Dedifferentiated amniotic fluid mesenchymal stem cell (primary cell): ENCODE results near the gene GPR119.
"Not testable (repeated sequence)": the region's sequence is repeated elsewhere in the genome, so short reads cannot be mapped to it uniquely, and the experiment has no call there.

ENCODE experiments used
- DNase-seq: peaks from one replicate; pipeline ENCODE4 v3.0.0-alpha.2; 2016; ENCODE audit errors: extremely low spot score

The GPR119 gene

GRCh38 chrX:130339408-130340222, 45.9 kb downstream of the GPR119 start, which contains the start of gene SLC25A14:
Gene SLC25A14 (plus strand): TSS chrX:130339919. CDS start chrX:130340279, 360 bp downstream.
- DNase-seq, result peak; percentile 57

DNA sequence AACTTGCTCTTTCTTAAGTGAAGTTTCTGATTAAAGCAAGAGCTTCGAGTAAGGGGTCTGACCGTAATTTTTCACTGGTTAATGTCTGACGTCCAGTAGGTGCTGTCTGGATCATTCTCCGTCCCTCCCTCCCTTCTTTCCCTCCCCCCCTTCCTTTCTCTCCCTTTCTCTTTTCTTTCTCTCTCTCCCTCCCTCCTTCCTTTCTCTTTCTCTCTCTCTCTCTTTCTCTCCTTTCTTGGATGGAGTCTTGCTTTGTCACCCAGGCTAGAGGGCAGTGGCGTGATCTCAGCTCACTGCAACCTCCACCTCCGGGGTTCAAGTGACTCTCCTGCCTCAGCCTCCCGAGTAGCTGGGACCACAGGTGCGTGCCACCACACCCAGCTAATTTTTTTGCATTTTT, 46.6 kb downstream of the GPR119 start:
- not testable (repeated sequence) for DNase-seq

- no peak for DNase-seq
These were observed 48.9 kb downstream of the GPR119 start for GRCh38 chrX:130336531-130336930.
